Skin of body (tissue), 2 donors: ENCODE measurements around the gene INTS6L. TPM values are rescaled to one million over a fixed set of nuclear protein-coding genes. Genes with fewer than 3 reads are reported as not detected.
A peak's percentile ranks its signal among the peaks of the same experiment; 100 is the strongest.
"Not testable (repeated sequence)": the region's sequence is repeated elsewhere in the genome, so short reads cannot be mapped to it uniquely, and the experiment has no call there.

ENCODE experiments used
- DNase-seq: peaks from one replicate; lab custom pipeline; 2025; lab: John Stamatoyannopoulos, UW
- total RNA-seq: library from RNA; depleted of rRNA; stranded (reverse); fragments of >200 nt; gene quantifications from one replicate; pipeline ENCODE4 v1.2.3, GENCODE V29; 2014

The INTS6L gene
- total RNA-seq, 1 donor from 2014 or later = 14.2 TPM

DNA sequence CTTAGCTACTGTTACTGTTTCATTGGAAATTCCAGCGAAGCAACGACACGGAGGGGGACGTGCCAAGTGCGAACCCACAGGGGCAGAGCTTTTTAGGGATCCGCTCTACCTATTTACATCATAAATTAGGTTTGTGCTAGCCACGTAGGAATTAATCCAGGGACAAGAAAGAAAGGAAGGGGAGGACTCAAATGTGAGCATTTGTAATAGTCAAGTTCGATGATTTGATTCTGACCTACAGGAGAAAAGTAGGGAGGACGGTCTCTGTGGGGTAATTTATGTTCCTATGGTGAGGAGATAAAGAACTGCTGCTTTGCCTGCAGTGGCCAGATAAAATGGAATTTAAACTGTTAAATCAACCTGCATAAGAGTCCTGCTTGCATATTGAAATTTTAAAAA lies 1.7 kb downstream of the INTS6L start:
- peak; percentile 54 for DNase-seq

DNA sequence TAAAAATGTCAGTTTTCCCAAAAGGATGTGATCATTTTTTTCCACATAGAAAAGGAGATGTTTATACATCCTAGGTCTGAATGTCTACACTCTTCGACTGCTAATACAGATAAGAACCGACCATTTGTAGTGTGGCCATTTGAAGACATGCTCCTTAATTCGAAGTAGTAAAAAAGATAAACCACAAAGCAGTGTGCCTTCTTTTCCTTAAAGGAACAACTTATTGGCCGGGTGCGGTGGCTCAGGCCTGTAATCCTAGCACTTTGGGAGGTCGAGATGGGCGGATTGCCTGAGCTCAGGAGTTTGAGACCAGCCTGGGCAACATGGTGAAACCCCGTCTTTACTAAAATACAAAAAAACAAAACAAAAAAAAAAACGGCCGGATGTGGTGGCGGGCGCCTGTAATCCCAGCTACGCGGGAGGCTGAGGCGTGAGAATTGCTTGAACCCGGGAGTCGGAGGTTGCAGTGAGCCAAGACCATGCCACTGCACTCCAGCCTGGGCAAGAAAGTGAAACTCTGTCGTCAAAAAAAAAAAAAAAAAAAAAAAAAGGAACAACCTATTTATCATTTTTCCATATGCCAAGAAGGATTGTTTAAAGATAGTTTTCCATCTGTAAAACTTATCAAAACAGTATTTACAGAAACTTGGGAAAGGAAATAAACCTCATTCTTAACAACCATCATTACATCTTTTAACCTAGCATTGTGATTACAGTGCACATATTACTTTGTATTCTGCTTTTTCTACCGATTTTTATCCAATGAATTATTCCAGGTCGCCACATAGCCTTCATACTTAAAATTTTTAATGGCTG lies 2.6 kb downstream of the INTS6L start:
- no peak for DNase-seq

DNA sequence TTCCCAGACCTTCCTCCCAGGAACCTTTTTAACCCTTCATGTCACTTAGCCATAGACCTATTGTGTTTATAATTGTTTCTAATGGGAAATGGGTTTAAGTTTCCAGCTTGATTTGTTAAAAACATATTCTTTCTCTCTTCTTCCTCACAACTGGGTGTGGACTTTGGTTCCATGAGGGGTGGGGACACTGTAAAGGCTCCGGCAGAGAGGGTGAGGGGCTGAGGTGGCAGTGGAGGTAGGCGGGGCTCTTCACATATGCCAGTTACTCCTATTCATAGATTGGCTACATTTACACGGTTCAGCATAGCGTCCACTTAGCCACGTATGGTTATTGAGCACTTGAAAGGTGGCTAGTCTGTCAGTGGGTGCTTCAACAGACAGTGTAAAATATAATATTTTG lies 7.8 kb downstream of the INTS6L start:
- DNase-seq = no peak

DNA sequence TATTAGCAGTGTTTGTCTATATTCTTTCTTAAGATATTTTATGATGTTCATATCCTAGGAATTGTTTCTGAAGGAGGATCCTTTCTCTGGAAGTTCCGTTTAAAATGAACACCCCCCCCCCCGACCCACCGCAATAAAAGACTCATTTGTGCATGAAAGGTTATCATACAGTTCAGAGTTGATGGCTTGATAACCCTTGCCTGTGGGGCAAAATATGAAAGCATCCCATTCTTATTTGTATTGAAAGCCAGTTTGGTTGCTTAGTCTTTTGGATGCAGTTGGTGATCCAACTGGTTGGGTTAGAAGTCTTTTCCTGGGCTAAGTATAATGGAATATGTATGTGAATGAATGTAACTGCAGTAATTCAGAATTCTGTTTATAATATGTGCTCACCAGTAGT lies 8.3 kb downstream of the INTS6L start:
- DNase-seq = no peak

DNA sequence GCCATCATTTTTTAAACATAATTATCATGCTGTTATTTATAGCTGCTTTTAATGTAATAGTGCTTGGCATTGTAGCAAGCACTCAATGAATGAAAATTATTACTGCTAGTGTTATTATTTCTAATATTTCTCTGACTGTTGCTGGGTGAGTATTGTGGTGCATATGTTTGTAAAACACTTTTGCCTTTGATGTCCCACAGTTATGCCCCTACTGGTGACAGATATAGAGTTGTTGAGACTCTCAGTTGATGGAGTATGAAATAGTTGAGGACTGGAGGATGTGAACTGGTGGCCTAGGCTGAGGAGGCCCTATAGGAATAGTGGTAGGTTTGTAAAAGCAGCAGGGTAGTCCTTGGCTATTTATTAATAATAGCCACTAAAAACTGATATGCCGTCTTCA lies 9.6 kb downstream of the INTS6L start:
- DNase-seq = no peak

DNA sequence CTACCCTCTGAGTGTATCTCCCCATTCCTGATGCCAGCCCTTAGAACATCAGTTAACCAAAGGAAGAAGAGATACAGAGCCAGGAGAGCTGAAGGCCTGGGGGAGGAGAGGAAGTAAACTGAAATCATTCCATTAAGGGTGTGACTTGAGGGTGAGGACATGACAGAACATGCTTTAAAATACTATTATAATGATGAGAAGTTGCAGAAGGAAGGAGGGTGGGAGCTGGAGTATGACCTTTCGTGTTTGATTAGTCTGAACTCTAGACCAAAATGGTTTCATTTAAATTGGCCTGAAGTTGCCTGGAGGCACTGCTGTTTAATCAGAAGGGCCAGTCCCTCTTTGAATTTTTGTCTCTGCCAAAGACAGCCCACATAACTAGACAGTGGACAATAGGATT lies 11.4 kb downstream of the INTS6L start:
- no peak for DNase-seq

DNA sequence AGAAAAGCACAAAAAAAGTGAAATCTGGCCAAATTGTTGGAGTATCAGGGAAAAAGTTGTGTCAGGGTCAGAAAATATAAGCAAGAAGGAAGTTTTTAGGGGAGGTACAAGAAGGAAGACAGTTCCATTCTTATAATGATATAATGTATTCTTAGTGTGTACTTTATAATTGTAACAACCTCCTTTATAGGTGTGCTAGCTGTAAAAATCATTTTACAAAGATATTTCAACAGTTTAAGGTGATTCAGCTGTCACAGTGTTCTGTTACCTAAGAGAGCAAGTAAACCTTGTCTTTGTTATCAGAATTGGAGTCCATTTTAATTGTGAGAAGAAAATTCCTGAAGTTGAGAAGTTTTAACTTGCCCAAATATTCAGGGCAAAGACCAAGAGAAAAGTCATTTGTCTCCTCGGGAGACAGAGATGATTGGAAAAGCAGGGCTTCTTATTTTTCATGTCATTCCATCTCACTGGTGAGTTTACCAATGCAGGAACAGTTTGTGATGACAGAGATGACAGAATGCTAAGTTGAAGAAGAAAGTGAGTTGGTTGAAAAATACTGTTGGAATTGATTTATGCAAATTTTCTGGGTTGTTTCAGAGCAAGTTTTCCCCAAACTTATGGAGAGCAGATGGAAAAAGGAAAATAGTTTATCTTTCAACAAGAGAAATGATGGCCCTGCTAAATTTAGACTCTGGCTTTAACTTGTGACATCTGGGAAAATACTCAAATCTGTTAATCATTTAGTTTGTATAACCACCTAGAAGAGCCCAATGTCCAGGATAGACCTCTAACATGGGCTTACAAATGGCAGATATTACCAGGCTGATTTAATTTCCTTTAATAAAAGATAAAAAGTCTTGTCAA lies 14.8 kb downstream of the INTS6L start:
- peak; percentile 66 for DNase-seq

DNA sequence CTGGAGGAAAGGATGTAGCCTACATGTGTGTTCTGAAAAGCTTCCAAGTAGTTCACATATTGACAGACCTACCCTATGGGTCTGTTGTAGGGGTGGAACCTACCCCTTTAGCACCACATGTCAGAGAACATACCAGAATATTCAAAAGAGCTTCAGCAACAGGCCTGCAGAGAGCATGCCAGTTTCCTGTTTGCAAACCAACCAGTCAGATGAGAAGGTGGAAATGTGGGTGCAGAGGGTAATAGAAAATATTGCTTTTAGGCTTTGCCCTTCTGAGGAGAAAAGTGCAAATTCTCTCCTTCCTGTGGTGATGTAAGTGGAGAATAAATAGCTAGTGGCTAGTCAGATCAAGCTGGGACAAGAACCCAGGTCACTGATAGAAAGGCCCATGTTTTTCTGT lies 16.4 kb downstream of the INTS6L start:
- DNase-seq = no peak

DNA sequence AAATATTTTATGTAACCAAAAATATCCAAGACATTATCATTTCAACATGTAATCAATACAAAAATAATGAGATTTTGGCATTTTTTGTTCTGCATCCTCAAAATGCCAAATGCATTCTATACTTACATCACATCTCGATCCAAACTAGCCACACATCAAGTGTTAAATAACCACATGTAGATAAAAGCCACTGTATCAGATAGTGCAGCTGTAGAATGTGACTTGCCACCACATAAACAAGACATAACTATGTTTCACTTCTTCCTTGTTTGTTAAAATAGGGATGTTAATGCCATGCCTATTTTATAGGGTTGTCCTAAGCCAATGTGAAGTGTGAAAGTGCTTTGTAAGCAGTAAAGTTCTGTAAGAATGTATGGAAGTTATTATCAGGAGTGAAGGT lies 20.9 kb downstream of the INTS6L start:
- DNase-seq = no peak

DNA sequence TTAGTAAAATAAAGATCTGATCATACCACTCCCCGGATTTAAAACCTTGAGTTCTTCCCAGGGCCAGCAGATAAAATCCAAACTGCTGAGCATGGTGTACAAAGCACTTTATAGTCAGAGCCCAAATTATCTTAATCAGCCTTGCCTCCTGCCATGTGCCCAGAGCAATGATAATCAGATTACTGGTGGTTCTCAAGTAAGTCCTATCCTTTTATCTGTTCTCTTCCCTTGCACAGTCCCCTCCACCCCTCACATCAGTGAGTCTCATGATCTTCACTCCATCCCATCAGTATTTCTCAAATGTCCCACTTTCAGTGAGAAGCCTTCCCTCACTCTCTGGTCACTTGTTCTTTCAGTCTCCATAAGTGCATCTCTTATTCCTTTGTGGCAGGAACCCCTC lies 22.7 kb downstream of the INTS6L start:
- no peak for DNase-seq

DNA sequence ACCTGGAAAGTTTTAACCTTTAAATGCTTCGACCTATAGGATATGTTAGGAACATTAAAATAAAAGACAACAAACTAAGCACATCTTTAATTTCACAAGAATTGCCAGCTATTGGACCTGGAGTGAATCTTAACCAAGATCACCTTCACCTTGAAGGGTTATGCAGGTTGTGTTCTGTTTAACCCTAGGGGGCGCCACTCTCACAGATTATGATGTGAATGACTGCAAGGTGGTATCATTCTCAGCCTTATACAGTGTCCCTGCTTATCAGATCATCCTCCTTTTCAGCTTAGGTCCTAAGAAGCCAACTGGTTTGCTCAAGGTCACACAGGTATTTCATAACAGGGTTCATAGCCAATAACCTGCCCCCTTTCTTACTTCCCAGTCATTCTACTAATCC lies 23.5 kb downstream of the INTS6L start:
- DNase-seq = no peak

DNA sequence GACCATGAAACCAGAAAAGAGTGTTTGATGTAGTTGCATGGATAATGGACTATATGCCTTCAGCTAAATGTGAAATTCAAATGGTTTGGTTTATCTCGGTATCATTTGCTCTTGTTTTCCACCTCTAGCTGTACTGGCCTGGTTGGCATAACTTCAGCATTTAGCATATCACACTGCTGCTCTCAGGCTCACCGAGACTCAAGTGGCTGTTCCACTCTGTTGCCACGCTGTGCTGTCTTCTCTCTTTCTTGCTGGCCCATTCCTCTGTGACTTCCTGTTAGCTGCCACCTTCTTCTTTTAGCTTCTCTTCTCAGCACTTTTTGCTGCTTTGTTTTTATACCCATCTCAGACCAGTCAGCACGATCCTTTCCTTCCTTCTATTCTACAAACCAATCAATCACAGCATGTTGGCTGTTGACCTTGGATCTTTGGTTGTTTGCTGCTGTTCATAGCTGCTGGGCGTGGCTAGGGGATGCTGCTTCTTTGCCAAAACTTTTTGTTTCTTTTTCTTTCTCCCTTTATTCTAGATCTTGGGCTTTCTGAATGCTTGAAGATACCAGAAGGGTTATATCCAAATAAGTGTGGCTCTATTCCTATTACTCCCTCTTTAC lies 24.0 kb downstream of the INTS6L start:
- DNase-seq = no peak

DNA sequence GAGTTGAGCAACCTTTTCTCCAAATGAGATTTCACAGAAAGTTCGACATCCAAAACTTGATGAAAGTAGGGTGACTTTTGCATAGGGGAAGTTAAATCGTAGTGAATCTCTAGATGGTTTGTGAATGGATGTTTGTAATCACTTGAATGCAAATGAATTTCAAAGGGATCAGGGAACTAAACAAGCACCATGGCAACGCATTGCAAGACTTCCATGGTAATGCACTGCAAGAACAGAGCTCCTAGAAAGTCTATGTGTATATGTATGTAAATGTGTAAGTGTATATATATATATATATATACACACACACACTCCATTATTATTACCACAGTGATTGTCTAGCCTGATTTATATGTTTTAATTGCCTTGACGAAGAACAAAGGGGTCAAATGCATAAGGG lies 27.3 kb downstream of the INTS6L start:
- DNase-seq = no peak

DNA sequence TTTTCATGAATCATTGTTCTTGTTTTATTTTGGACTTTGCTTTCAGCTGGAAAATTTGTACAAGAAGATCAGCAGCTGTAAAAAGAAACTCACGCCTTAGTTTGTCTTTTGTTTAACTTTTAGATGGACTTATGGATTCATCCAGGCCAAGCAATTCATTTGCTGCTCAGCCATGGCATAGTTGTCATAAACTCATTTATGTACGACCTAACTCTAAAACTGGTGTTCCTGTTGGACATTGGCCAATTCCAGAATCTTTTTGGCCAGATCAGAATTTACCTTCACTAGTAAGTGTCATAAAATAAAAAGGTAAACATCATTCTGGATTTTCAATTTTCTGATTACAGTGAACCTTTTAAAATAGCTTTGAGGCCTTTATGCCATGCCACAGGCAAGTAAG lies 29.1 kb downstream of the INTS6L start:
- no peak for DNase-seq

DNA sequence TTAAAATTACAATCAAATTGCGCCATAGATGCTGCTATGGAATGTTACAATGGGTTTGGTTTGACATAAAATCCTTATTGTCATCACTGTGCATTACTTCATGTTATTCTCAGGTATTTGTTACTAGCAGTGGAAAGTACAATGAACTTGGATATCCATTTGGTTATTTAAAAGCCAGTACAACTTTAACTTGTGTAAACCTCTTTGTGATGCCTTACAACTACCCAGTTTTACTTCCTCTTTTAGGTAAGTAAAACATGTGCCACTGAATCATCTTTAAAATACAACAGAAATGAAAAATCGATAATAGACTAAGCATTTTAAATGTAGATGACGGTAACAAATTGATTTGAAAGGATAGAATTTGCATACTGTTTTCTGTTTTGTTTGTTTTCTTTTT lies 35.6 kb downstream of the INTS6L start:
- no peak for DNase-seq

DNA sequence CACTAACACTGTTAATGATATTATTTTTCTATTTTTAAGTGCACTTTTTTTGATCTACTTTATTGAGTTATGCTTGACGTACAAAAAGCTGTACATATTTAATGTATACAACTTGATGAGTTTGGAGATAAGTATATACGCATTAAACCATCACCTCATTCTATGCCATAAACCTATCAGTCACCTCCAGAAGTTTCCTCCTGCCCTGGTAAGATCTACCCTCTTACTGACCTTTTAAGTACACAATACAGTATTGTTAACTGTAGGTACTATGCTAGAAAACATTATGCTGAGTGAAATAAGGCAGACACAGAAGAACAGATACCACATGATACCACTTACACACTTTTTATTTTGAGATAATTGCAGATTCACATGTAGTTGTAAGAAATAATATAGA lies 36.9 kb downstream of the INTS6L start:
- DNase-seq = no peak

DNA sequence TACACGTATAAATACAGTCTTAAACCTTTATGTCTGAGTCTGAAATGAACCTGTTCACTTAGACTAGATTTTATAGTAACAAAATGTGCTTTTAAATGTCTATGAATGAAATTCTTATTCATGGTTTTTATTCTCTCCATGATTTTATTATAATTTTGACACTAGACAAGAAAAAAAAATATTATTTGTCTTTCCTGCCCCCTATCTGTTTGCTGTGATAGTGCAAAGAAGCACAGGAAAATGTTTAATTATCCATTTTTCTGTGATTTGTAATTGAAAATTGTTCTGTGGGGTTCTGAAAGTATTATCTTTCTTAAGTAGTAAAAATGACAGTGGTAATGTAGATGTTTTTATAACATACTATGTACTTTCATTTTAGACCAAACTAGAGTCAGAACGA lies 52.0 kb downstream of the INTS6L start:
- no peak for DNase-seq

DNA sequence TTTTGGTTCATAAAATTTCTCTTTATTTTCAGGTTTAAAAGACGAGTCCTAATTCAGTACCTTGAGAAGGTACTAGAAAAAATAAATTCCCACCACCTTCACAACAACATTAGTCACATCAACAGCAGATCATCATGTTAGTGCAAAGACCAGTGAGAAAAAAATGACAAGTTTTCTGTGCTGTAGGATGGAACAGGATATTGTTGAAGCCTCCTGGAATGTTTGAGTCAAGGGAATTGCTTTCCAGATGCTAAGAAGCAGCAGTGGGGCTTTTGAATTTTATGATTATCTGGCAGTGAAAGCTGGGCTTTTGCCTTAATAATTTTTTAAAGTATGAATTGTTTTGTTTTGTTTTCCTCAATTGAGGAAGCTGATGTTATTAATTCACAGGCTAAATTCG lies 61.0 kb downstream of the INTS6L start:
- DNase-seq = peak; percentile 0

DNA sequence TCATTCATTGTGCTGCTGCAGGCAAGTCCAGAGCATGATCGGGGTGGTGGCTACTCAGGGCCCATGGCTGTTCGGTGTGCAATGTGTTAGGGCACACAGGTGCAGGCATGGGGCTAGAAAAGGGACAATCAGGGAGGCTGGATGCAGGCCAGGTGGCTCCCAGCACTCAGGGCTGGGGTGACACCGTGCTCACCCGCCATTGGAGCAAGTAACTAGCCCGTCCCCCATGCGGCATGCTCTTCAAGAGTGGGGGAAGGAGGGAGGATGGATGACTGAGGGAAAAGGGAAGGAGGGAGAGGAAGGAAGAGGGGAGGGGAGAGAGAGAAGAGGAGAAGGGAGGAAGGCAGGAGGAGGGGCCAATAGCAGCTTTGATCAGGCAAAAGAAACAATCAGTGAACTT lies 64.7 kb downstream of the INTS6L start:
- no peak for DNase-seq

DNA sequence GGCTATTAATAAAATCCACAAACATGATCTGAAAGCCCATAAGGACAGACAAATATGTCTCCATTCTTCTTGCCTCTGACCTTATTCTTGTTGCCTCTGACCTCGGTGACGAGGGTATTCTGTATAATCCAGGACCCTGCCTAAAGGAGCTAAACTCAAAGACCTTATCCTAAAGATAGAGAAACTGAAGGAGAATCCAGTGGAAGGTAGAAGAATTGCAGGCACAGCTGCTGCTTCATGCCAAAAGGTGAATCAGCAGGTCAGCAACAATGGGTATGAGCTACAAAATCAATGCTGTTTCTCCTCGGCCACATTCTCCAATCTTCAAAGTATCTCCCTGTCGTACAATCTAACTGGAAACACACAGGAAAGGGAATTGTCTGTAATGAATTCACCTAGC lies 71.4 kb downstream of the INTS6L start:
- no peak for DNase-seq

DNA sequence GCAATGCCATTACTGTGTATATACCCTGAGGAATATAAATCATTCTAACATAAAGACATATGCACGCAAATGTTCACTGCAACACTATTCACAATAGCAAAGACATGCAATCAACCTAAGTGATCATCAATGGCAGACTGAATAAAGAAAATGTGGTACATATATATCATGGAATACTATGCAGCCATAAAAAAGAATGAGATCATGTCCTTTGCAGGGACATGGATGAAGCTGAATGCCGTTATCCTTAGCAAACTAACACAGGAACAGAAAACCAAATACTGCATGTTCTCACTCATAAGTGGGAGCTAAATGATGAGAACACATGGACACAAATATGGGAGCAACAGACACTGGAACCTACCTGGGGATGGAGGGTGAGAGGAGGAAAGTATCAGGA lies 73.6 kb downstream of the INTS6L start:
- not testable (repeated sequence) for DNase-seq

DNA sequence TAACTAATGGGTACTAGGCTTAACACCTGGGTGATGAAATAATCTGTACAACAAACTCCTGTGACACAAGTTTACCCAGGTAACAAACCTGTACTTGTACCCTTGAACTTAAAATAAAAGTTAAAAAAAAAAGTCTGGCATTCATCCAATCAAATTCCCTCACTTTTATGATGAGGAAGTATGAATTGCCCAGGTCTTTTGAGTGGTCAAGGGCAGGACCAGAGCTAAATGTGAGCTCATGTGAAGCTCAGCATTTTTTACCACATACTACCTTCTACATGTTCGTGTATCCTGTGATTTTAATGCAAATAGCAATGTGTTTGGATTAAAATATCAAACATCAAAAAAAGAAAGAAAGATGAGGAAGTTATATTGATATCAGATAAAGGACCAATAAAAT lies 74.0 kb downstream of the INTS6L start:
- not testable (repeated sequence) for DNase-seq
